CD4-positive, alpha-beta memory T cell (primary cell): ENCODE results near the gene GREM2. TPM values are rescaled to one million over a fixed set of nuclear protein-coding genes. Genes with fewer than 3 reads are reported as not detected.

Source experiments
- CTCF ChIA-PET: fragments of 350-600 bp; sonication (Branson Sonifier 250); formaldehyde crosslinking; loops from one replicate; lab custom pipeline; 2021; ENCODE audit warnings: inconsistent platforms; ENCODE audit not compliant: partially characterized antibody; lab: Charles Lee
- POLR2A ChIA-PET: fragments of 350-600 bp; sonication (Branson Sonifier 250); formaldehyde crosslinking; loops from one replicate; lab custom pipeline; 2021; ENCODE audit not compliant: partially characterized antibody; lab: Charles Lee
- DNase-seq, 5 donors: peaks; one replicate each; pipeline versions ENCODE4 v3.0.0 to v3.0.0-alpha.2; 2020 to 2022; ENCODE audit warnings: mixed read lengths in 1 of 5
- H3K27ac ChIP-seq: one replicate; pipeline ENCODE4 v1.7.0; 2013; ENCODE audit warnings: low read depth, low read length
- H3K27me3 ChIP-seq: 2 replicates; pipeline ENCODE4 v1.7.0; 2013; ENCODE audit warnings: mild to moderate bottlenecking, low read length, moderate library complexity; ENCODE audit not compliant: insufficient read depth
- H3K36me3 ChIP-seq: 2 replicates; pipeline ENCODE4 v1.7.0; 2013; ENCODE audit warnings: mild to moderate bottlenecking, low read length, moderate library complexity; ENCODE audit not compliant: insufficient read depth
- H3K4me1 ChIP-seq: 2 replicates; pipeline ENCODE4 v1.7.0; 2013; ENCODE audit warnings: mild to moderate bottlenecking, low read length, moderate library complexity; ENCODE audit not compliant: insufficient read depth
- H3K4me3 ChIP-seq, 2 donors: one replicate each; pipeline ENCODE4 v1.7.0; 2013; ENCODE audit warnings: low read length in 2 of 2, mild to moderate bottlenecking in 1 of 2
- H3K9me3 ChIP-seq, 2 donors: one replicate each; pipeline ENCODE4 v1.7.0; 2013; ENCODE audit warnings: low read length in 2 of 2, control low read depth in 1 of 2; ENCODE audit not compliant: control insufficient read depth in 1 of 2
- H3K27ac Mint-ChIP-seq, 7 donors: one replicate each; pipeline ENCODE4 v1.8.0; 2020 to 2021; ENCODE audit warnings: mixed read lengths in 7 of 7, mild to moderate bottlenecking in 6 of 7, inconsistent platforms in 3 of 7, moderate library complexity in 3 of 7
- H3K27me3 Mint-ChIP-seq, 2 donors: one replicate each; pipeline ENCODE4 v1.8.0; 2020 to 2021; ENCODE audit warnings: mixed read lengths in 2 of 2
- H3K36me3 Mint-ChIP-seq, 2 donors: one replicate each; pipeline ENCODE4 v1.8.0; 2020 to 2021; ENCODE audit warnings: mixed read lengths in 2 of 2, inconsistent platforms in 1 of 2, mild to moderate bottlenecking in 1 of 2
- H3K4me1 Mint-ChIP-seq, 4 donors: one replicate each; pipeline ENCODE4 v1.8.0; 2020 to 2021; ENCODE audit warnings: mixed read lengths in 4 of 4, mild to moderate bottlenecking in 1 of 4
- H3K4me3 Mint-ChIP-seq, 8 donors: one replicate each; pipeline ENCODE4 v1.8.0; 2020 to 2021; ENCODE audit warnings: mixed read lengths in 8 of 8, mild to moderate bottlenecking in 7 of 8, moderate library complexity in 6 of 8, inconsistent platforms in 3 of 8
- H3K9me3 Mint-ChIP-seq, 8 donors: one replicate each; pipeline ENCODE4 v1.8.0; 2020 to 2021; ENCODE audit warnings: mixed read lengths in 8 of 8, mild to moderate bottlenecking in 5 of 8, inconsistent platforms in 3 of 8, moderate library complexity in 1 of 8
- intact Hi-C: fragments of 100-400 bp; cut with micrococcal nuclease; formaldehyde crosslinking; loops from one replicate; pipeline ENCODE4 v1.15.1; 2023
- polyA plus RNA-seq, 2 donors: library from polyadenylated mRNA; unstranded; fragments of 300-500 nt; fragmentation: Illumina TruSeq; gene quantifications; one replicate each; pipeline ENCODE4 v1.2.3, GENCODE V29; 2021
- total RNA-seq, 2 experiments: library from RNA; stranded (reverse); gene quantifications; one replicate each; pipeline ENCODE4 v1.2.3, GENCODE V29; 2021

GREM2 gene
- total and polyA plus RNA-seq, 4 experiments from 2014 or later, result 1.6 to 2.5 (median 1.9) TPM

GRCh38 chr1:240599299-240599698 is 12.7 kb downstream of the GREM2 start:
- Histone ChIP-seq H3K4me1 (no peaks in the 10 kb centered on the region), H3K36me3 (no peaks in the 10 kb centered on the region), H3K4me3 (no peak overlapping the region), H3K27me3 (no peaks in the 10 kb centered on the region), H3K9me3 (no peaks in the 10 kb centered on the region), H3K27ac (no peak overlapping the region)
- H3K27me3 Mint-ChIP-seq, result no peaks in the 10 kb centered on the region
- ChIA-PET POLR2A (no interaction called here), CTCF (interaction anchor here (1.4 kb wide), 1 partner anchor 11 kb away, joined by 3 read pairs; no protein-coding TSS in a partner anchor)
- H3K9me3 Mint-ChIP-seq, result peaks cover 0 to 3% (median 0%) of the 10 kb centered on the region in 8 donors
- no peaks in the 10 kb centered on the region for H3K4me1 Mint-ChIP-seq
- H3K36me3 Mint-ChIP-seq, result no peaks in the 10 kb centered on the region
- intact Hi-C loops, result no loop called here
- H3K27ac Mint-ChIP-seq, result no peak overlapping the region
- no peak overlapping the region for H3K4me3 Mint-ChIP-seq
- no peak for DNase-seq

DNA sequence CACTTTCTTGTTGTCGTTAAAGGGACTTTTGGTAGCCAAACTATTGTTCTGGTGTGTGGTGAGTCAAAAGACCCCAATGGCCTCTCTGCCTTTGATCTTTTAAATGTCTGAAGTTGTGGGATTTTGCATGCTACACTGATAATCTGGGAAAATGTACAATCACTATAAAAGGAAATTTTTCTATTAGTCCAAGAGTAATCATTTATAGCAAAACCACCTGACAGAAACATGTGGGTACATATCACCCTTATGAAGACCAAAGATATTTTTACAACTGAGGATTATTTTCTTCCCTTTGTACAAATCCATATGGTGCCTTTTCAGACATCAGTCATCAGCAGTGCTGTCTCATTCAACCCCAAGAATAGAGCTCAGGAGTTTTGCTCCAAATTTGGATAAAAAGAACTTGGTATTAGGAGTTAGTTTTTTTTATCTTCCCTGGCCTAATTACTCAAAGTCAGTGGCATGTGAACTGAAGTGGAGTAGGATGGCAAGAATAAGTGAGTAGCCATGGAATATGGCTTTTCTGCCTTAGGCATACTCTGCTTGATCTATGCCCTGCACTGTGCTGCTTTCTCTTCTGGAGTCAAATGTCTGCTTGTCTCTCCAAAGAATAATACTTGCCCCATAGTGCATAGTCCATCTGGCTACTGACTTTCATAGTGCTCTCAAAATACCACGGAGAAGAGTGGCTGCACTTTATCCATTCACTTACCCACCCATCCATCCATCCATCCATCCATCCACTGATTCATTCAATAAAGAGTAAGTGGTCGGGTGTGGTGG is 13.5 kb downstream of the GREM2 start:
- Histone ChIP-seq H3K9me3 (no peaks in the 10 kb centered on the region), H3K27me3 (no peaks in the 10 kb centered on the region), H3K4me1 (no peaks in the 10 kb centered on the region), H3K36me3 (no peaks in the 10 kb centered on the region), H3K4me3 (no peak overlapping the region), H3K27ac (no peak overlapping the region)
- POLR2A ChIA-PET, result no interaction called here
- peaks cover 0 to 2% (median under 1%) of the 10 kb centered on the region in 8 donors for H3K9me3 Mint-ChIP-seq
- no peaks in the 10 kb centered on the region for H3K4me1 Mint-ChIP-seq
- H3K27me3 Mint-ChIP-seq, result no peaks in the 10 kb centered on the region
- intact Hi-C loops, result no loop called here
- H3K4me3 Mint-ChIP-seq, result no peak overlapping the region
- no peak for DNase-seq
- CTCF ChIA-PET, result no interaction called here
- no peak overlapping the region for H3K27ac Mint-ChIP-seq
- H3K36me3 Mint-ChIP-seq, result no peaks in the 10 kb centered on the region

GRCh38 chr1:240597153-240597745 is 14.7 kb downstream of the GREM2 start:
- no peaks in the 10 kb centered on the region for H3K4me1 Mint-ChIP-seq
- Histone ChIP-seq H3K36me3 (no peaks in the 10 kb centered on the region), H3K27ac (no peak overlapping the region), H3K9me3 (no peaks in the 10 kb centered on the region), H3K27me3 (no peaks in the 10 kb centered on the region), H3K4me1 (peaks cover 4% of the 10 kb centered on the region), H3K4me3 (no peak overlapping the region)
- DNase-seq, result no peak
- no peaks in the 10 kb centered on the region for H3K27me3 Mint-ChIP-seq
- H3K27ac Mint-ChIP-seq, result no peak overlapping the region
- POLR2A ChIA-PET, result no interaction called here
- H3K4me3 Mint-ChIP-seq, result no peak overlapping the region
- H3K36me3 Mint-ChIP-seq, result no peaks in the 10 kb centered on the region
- H3K9me3 Mint-ChIP-seq, result peaks cover 0 to 4% (median under 1%) of the 10 kb centered on the region in 8 donors
- intact Hi-C loops, result no loop called here
- CTCF ChIA-PET, result no interaction called here

DNA sequence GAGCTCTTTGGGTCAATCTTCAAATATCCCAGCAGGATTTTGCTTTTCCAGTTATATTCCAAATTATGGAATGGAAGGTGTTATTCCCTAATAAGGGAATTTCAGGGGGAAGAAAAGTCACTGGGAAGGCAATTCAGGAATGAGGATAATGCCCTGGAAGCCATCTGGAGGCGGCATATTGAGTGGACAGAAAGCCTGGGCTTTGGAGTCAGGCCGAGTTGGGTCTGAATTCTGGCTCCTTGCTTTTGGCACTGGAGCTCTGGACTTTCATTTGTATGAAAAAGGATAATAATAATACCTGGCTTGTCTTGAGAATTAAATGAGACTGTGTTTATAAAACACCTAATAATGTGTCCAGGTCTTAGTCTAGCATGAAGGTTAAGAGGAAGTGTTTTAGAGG is 16.5 kb downstream of the GREM2 start:
- DNase-seq, result no peak
- ChIA-PET POLR2A (no interaction called here), CTCF (no interaction called here)
- H3K4me3 Mint-ChIP-seq, result no peak overlapping the region
- no peak overlapping the region for H3K27ac Mint-ChIP-seq
- no peak overlapping the region for H3K27ac ChIP-seq
- no peak overlapping the region for H3K4me3 ChIP-seq
- no peaks in the 10 kb centered on the region for H3K27me3 ChIP-seq
- intact Hi-C loops, result no loop called here
- H3K36me3 ChIP-seq, result no peaks in the 10 kb centered on the region
- H3K27me3 Mint-ChIP-seq, result no peaks in the 10 kb centered on the region
- no peaks in the 10 kb centered on the region for H3K9me3 ChIP-seq
- no peaks in the 10 kb centered on the region for H3K4me1 Mint-ChIP-seq
- H3K36me3 Mint-ChIP-seq, result no peaks in the 10 kb centered on the region
- peaks cover 4% of the 10 kb centered on the region for H3K4me1 ChIP-seq
- peaks cover 0 to 7% (median 2%) of the 10 kb centered on the region in 8 donors for H3K9me3 Mint-ChIP-seq

DNA sequence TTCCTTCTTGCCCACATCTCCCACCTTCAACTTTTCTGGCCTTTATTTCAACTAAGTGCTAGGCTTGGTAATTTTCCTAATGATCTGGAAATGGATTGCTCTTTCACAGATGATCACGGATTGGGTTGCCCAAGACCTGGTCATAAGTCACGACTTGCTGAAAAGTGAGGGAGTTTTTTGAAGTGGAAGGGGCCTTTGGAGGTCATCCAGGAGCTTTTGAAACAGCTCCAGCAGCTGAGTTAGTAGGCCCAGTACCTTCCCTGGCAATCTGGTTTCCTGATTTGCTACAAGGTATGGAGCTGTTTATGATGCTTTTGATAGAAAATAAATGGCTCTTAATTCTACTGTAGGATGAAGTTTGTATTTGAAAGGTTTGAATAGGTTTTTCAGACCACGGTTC is 20.4 kb downstream of the GREM2 start:
- no peaks in the 10 kb centered on the region for H3K9me3 ChIP-seq
- no peak overlapping the region for H3K27ac Mint-ChIP-seq
- no peak overlapping the region for H3K4me3 ChIP-seq
- intact Hi-C loops, result no loop called here
- peaks cover 0 to 7% (median 2%) of the 10 kb centered on the region in 8 donors for H3K9me3 Mint-ChIP-seq
- no peak overlapping the region for H3K27ac ChIP-seq
- H3K4me1 ChIP-seq, result peaks cover 7% of the 10 kb centered on the region
- H3K4me3 Mint-ChIP-seq, result no peak overlapping the region
- H3K27me3 Mint-ChIP-seq, result no peaks in the 10 kb centered on the region
- no peaks in the 10 kb centered on the region for H3K27me3 ChIP-seq
- no peak for DNase-seq
- ChIA-PET CTCF (interaction anchor here (1.3 kb wide), 1 partner anchor 11 kb away, joined by 4 read pairs; no protein-coding TSS in a partner anchor), POLR2A (no interaction called here)
- no peaks in the 10 kb centered on the region for H3K36me3 ChIP-seq
- H3K4me1 Mint-ChIP-seq, result peaks cover 1 to 11% (median 6%) of the 10 kb centered on the region in 4 donors
- peaks cover 0 to 4% of the 10 kb centered on the region in 2 donors for H3K36me3 Mint-ChIP-seq

DNA sequence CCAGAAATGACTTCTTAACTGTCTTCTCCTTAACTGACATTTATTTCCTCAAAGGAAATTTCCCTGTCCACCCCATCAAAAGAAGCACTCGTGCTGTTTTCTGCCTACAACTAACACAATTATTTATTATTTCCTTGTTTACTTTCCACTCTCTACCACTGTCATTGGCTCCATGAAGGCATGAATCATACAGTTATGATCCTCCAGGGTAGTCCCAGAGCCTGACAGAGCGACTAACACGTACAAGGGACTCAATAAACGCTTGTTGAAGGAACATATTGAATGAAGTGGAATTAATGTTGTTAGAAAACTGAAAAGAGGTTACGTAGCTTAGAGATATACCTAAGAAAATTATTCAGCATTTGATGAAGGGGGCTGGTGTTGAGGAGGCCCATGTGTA is 20.9 kb downstream of the GREM2 start:
- Mint-ChIP-seq H3K27me3 (no peaks in the 10 kb centered on the region), H3K4me3 (no peak overlapping the region), H3K4me1 (peaks cover 1 to 15% (median 9%) of the 10 kb centered on the region in 4 donors), H3K9me3 (peaks cover 0 to 7% (median 2%) of the 10 kb centered on the region in 8 donors), H3K27ac (no peak overlapping the region), H3K36me3 (peaks cover 0 to 4% of the 10 kb centered on the region in 2 donors)
- intact Hi-C loops, result no loop called here
- DNase-seq, result no peak
- Histone ChIP-seq H3K4me3 (no peak overlapping the region), H3K9me3 (no peaks in the 10 kb centered on the region), H3K36me3 (no peaks in the 10 kb centered on the region), H3K27me3 (no peaks in the 10 kb centered on the region), H3K4me1 (peaks cover 12% of the 10 kb centered on the region), H3K27ac (no peak overlapping the region)
- POLR2A ChIA-PET, result no interaction called here
- CTCF ChIA-PET, result interaction anchor here (1.3 kb wide), 1 partner anchor 11 kb away, joined by 4 read pairs; no protein-coding TSS in a partner anchor

- H3K27me3 ChIP-seq, result no peaks in the 10 kb centered on the region
- H3K27ac Mint-ChIP-seq, result no peak overlapping the region
- no peaks in the 10 kb centered on the region for H3K36me3 ChIP-seq
- H3K36me3 Mint-ChIP-seq, result peaks cover 0 to 4% of the 10 kb centered on the region in 2 donors
- intact Hi-C loops, result no loop called here
- no peak overlapping the region for H3K4me3 ChIP-seq
- DNase-seq, result no peak
- ChIA-PET CTCF (interaction anchor here (0.7 to 1.5 kb wide), 2 partner anchors 27 to 104 kb away, joined by 3 to 4 read pairs; no protein-coding TSS in a partner anchor), POLR2A (no interaction called here)
- H3K9me3 ChIP-seq, result no peaks in the 10 kb centered on the region
- H3K4me1 ChIP-seq, result peaks cover 12% of the 10 kb centered on the region
- peak overlapping the region in 1 of 8 donors; percentile 21 for H3K4me3 Mint-ChIP-seq
- H3K27ac ChIP-seq, result no peak overlapping the region
- H3K27me3 Mint-ChIP-seq, result no peaks in the 10 kb centered on the region
- peaks cover 0 to 9% (median 2%) of the 10 kb centered on the region in 8 donors for H3K9me3 Mint-ChIP-seq
- H3K4me1 Mint-ChIP-seq, result peaks cover 1 to 15% (median 9%) of the 10 kb centered on the region in 4 donors
These were observed 22.3 kb downstream of the GREM2 start for GRCh38 chr1:240589585-240590110.
